Measurements from ENCODE around the gene KIAA1755. TPM values are rescaled to one million over a fixed set of nuclear protein-coding genes. Genes with fewer than 3 reads are reported as not detected.
A peak's percentile ranks its signal among the peaks of the same experiment; 100 is the strongest.

The KIAA1755 gene
- total and polyA plus RNA-seq, 9 of the 15 experiments (the other 6 are each of a cell fraction or from before 2014, with no cell fraction given): not detected

- TF ChIP-seq MBD1 (CRISPR knock-in tag; IDR thresholded peaks at IDR 0.05) (no peak), GATA2 (CRISPR knock-in tag; IDR thresholded peaks at IDR 0.05) (no peak), CAMTA2 (CRISPR knock-in tag; conservative IDR thresholded peaks at IDR 0.05) (no peak), YY1 (IDR thresholded peaks at IDR 0.05; ENCODE audit: borderline replicate concordance in 1 of 3, control insufficient read depth in 1 of 3, extremely low read depth in 1 of 3, insufficient read depth in 3 of 3, insufficient read length in 1 of 3, insufficient replicate concordance in 2 of 3, low read depth in 1 of 3, low read length in 2 of 3) (no peak), LARP7 (IDR thresholded peaks at IDR 0.05) (no peak), TAF7 (tag; IDR thresholded peaks at IDR 0.05) (no peak), GTF2A2 (tag; IDR thresholded peaks at IDR 0.05) (no peak), RHOXF2B (CRISPR knock-in tag; conservative IDR thresholded peaks at IDR 0.05) (no peak), BCLAF1 (IDR thresholded peaks at IDR 0.05; ENCODE audit: borderline replicate concordance in 1 of 2, control insufficient read depth in 1 of 2, low read depth in 2 of 2, low read length in 1 of 2) (no peak), XRCC4 (IDR thresholded peaks at IDR 0.05; ENCODE audit: extremely low read depth, insufficient read depth, insufficient read length) (no peak), ZKSCAN8 (CRISPR knock-in tag; IDR thresholded peaks at IDR 0.05) (no peak), RBM22 (IDR thresholded peaks at IDR 0.05; ENCODE audit: low read depth, low read length, poor library complexity, severe bottlenecking) (no peak), DPF2 (IDR thresholded peaks at IDR 0.05) (no peak), ARID2 (IDR thresholded peaks at IDR 0.05) (no peak), TCF3 (CRISPR knock-in tag; IDR thresholded peaks at IDR 0.05) (no peak), ATF4 (CRISPR knock-in tag; IDR thresholded peaks at IDR 0.05) (no peak), MCM7 (IDR thresholded peaks at IDR 0.05) (no peak), NFIX (CRISPR knock-in tag; IDR thresholded peaks at IDR 0.05; ENCODE audit: low read depth) (no peak), JUND (IDR thresholded peaks at IDR 0.05; ENCODE audit: borderline replicate concordance, low read depth, low read length) (peak; percentile 35; the same call in 1 of the 2 replicates), JUND (tag; IDR thresholded peaks at IDR 0.05; ENCODE audit: borderline replicate concordance, low read depth, low read length) (no peak), POLR2AphosphoS5 (IDR thresholded peaks at IDR 0.05; ENCODE audit: control insufficient read depth, insufficient read depth, low read depth, low read length) (no peak), ELF4 (CRISPR knock-in tag; IDR thresholded peaks at IDR 0.05) (no peak), ATF1 (CRISPR knock-in tag; IDR thresholded peaks at IDR 0.05) (no peak), ATF1 (tag; IDR thresholded peaks at IDR 0.05) (no peak)
Measured at GRCh38 chr20:38242848-38243708, 17.5 kb downstream of the KIAA1755 start (continued).

All from K562 (cell line).